Measurements from ENCODE around the gene CCDC3.

CCDC3 gene

DNA sequence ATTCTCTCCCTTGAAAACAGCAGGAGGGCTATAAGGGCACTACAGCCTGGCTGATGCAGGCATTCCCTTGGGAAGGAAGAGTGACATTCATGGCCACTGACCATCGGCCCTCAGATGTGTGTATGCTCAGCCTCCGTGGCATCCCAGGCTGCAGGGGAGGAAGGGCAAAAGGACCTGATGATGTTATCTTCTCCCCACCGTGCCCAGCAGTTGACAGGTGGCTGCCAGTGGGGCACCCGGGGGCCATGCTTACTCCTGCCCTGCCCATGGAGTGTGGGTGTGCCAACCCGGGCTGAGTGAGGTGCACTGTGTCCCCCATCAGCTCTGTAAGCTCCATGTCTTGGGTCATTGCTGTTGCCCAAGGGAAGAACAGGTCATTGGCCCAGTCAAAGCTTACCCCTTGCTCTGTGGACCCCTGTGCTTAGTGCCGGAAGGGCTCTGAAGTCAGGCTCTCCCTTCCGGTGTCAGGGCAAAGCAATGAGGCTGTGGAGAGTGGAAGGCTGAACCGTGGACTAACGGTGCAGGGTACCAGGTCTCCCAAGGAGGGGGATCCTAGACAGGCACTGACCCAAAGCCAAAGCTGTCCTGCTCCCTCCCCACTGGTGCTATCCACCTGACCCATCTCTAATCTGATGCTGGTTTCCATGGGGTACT is 92.2 kb downstream of the CCDC3 start:
- Histone ChIP-seq H3K9me3 (ENCODE audit: insufficient read depth, low read length) (0 out of 2 replicates have a peak, but pooled peaks cover 6% of the 10 kb centered on the region), H3K9me2 (replicated peaks; ENCODE audit: insufficient read depth, low read length) (no peaks in the 10 kb centered on the region), H3K4me3 (ENCODE audit: insufficient read depth, low read length, poor library complexity, severe bottlenecking) (no peak overlapping the region), H3K9ac (ENCODE audit: low read length) (no peak overlapping the region), H3F3A (ENCODE audit: insufficient read depth) (no peaks in the 10 kb centered on the region), H3K4me2 (ENCODE audit: low read depth, low read length, poor library complexity, severe bottlenecking) (no peak overlapping the region), H3K27me3 (ENCODE audit: low read length) (no peaks in the 10 kb centered on the region), H3K36me3 (ENCODE audit: low read length) (no peaks in the 10 kb centered on the region), H3K27ac (ENCODE audit: low read depth, low read length) (no peak overlapping the region), H2AFZ (ENCODE audit: low read depth, low read length, severe bottlenecking) (no peak overlapping the region), H4K20me1 (ENCODE audit: low read depth, low read length) (no peaks in the 10 kb centered on the region), H3K79me2 (ENCODE audit: insufficient read depth, low read length) (no peaks in the 10 kb centered on the region)
- TF ChIP-seq EZH2phosphoT487 (conservative IDR thresholded peaks at IDR 0.05; ENCODE audit: low read length), result no peak
- TF ChIP-seq, protein P1, sequence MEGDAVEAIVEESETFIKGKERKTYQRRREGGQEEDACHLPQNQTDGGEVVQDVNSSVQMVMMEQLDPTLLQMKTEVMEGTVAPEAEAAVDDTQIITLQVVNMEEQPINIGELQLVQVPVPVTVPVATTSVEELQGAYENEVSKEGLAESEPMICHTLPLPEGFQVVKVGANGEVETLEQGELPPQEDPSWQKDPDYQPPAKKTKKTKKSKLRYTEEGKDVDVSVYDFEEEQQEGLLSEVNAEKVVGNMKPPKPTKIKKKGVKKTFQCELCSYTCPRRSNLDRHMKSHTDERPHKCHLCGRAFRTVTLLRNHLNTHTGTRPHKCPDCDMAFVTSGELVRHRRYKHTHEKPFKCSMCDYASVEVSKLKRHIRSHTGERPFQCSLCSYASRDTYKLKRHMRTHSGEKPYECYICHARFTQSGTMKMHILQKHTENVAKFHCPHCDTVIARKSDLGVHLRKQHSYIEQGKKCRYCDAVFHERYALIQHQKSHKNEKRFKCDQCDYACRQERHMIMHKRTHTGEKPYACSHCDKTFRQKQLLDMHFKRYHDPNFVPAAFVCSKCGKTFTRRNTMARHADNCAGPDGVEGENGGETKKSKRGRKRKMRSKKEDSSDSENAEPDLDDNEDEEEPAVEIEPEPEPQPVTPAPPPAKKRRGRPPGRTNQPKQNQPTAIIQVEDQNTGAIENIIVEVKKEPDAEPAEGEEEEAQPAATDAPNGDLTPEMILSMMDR (IDR thresholded peaks at IDR 0.05; ENCODE audit: insufficient read depth, low read length, poor library complexity, severe bottlenecking), result no peak

DNA sequence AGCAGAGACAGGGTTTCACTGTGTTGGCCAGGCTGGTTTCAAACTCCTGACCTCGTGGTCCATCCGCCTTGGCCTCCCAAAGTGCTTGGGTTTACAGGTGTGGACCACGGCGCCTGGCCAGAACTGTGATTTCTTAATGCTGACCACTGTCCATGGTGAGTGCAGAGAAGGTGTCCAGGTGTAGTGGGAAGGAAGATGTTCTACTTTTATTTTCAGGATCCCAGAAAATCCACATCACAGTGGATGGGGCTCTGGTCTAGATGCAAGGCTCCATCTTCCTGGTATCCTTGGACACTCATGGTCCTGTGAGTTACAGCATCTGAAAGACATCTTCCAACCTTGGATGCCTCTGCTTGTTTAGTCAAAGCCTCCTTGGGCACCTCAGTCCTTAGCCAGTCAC is 92.7 kb downstream of the CCDC3 start:
- Histone ChIP-seq H3K27ac (ENCODE audit: low read depth, low read length) (no peak overlapping the region), H3K27me3 (ENCODE audit: low read length) (no peaks in the 10 kb centered on the region), H3K9ac (ENCODE audit: low read length) (no peak overlapping the region), H3K4me2 (ENCODE audit: low read depth, low read length, poor library complexity, severe bottlenecking) (no peak overlapping the region), H4K20me1 (ENCODE audit: low read depth, low read length) (no peaks in the 10 kb centered on the region), H3K79me2 (ENCODE audit: insufficient read depth, low read length) (no peaks in the 10 kb centered on the region), H3K36me3 (ENCODE audit: low read length) (no peaks in the 10 kb centered on the region), H3K9me3 (ENCODE audit: insufficient read depth, low read length) (0 out of 2 replicates have a peak, but pooled peaks cover 6% of the 10 kb centered on the region), H2AFZ (ENCODE audit: low read depth, low read length, severe bottlenecking) (no peak overlapping the region), H3K4me3 (ENCODE audit: insufficient read depth, low read length, poor library complexity, severe bottlenecking) (no peak overlapping the region), H3F3A (ENCODE audit: insufficient read depth) (no peaks in the 10 kb centered on the region), H3K9me2 (replicated peaks; ENCODE audit: insufficient read depth, low read length) (no peaks in the 10 kb centered on the region)
- TF ChIP-seq, protein P1 (IDR thresholded peaks at IDR 0.05; ENCODE audit: insufficient read depth, low read length, poor library complexity, severe bottlenecking), result no peak
- no peak for TF ChIP-seq EZH2phosphoT487 (conservative IDR thresholded peaks at IDR 0.05; ENCODE audit: low read length)

DNA sequence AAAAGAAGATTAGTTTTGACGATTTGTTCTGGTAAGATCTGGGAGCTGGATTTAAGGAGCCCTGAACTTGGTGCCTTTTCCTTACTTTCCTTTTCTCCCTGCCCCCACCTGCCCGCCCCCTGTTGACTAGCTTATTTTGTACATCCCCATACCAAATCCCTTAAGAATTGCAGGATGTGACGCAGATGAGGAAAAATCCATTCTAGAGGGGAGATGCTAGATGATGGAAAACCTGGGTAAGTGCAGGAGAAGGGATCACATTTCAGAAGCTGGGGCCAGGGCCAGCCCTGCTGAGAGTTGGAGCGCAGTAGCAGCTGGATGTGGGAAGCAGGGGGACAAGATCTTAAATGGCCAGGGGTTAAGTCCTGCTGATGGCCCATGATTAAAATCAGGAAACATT is 93.9 kb downstream of the CCDC3 start:
- H3K9ac ChIP-seq (ENCODE audit: low read length), result no peak overlapping the region
- H3K27ac ChIP-seq (ENCODE audit: low read depth, low read length), result no peak overlapping the region
- no peak overlapping the region for H2AFZ ChIP-seq (ENCODE audit: low read depth, low read length, severe bottlenecking)
- H3F3A ChIP-seq (ENCODE audit: insufficient read depth), result no peaks in the 10 kb centered on the region
- no peaks in the 10 kb centered on the region for H3K9me2 ChIP-seq (replicated peaks; ENCODE audit: insufficient read depth, low read length)
- no peak for TF ChIP-seq EZH2phosphoT487 (conservative IDR thresholded peaks at IDR 0.05; ENCODE audit: low read length)
- TF ChIP-seq, protein P1 (IDR thresholded peaks at IDR 0.05; ENCODE audit: insufficient read depth, low read length, poor library complexity, severe bottlenecking), result no peak
- H3K4me2 ChIP-seq (ENCODE audit: low read depth, low read length, poor library complexity, severe bottlenecking), result no peak overlapping the region
- H3K4me3 ChIP-seq (ENCODE audit: insufficient read depth, low read length, poor library complexity, severe bottlenecking), result no peak overlapping the region
- H3K27me3 ChIP-seq (ENCODE audit: low read length), result no peaks in the 10 kb centered on the region
- H3K79me2 ChIP-seq (ENCODE audit: insufficient read depth, low read length), result no peaks in the 10 kb centered on the region
- no peaks in the 10 kb centered on the region for H4K20me1 ChIP-seq (ENCODE audit: low read depth, low read length)
- no peaks in the 10 kb centered on the region for H3K36me3 ChIP-seq (ENCODE audit: low read length)
- H3K9me3 ChIP-seq (ENCODE audit: insufficient read depth, low read length), result 0 out of 2 replicates have a peak, but pooled peaks cover 6% of the 10 kb centered on the region
